ENCODE results near the gene CELF5.
"Not testable (repeated sequence)": the region's sequence is repeated elsewhere in the genome, so short reads cannot be mapped to it uniquely, and the experiment has no call there.

CELF5 gene

GRCh38 chr19:3330047-3330446, 105.6 kb downstream of the CELF5 start:
- DNase-seq: no peak

- DNase-seq: not testable (repeated sequence)
Observed at GRCh38 chr19:3332232-3332631, 107.8 kb downstream of the CELF5 start.

GRCh38 chr19:3333020-3333583, 108.6 kb downstream of the CELF5 start:
- DNase-seq: no peak

GRCh38 chr19:3333662-3334061, 109.2 kb downstream of the CELF5 start:
- no peak for DNase-seq

GRCh38 chr19:3334749-3335430, 110.4 kb downstream of the CELF5 start:
- not testable (repeated sequence) for DNase-seq

- DNase-seq: no peak
Observed at GRCh38 chr19:3335431-3336350, 111.2 kb downstream of the CELF5 start.

GRCh38 chr19:3336351-3336679, 111.9 kb downstream of the CELF5 start:
- no peak for DNase-seq

- DNase-seq: no peak
Observed at GRCh38 chr19:3336680-3337523, 112.4 kb downstream of the CELF5 start.

- peak; percentile 59 for DNase-seq
Observed at GRCh38 chr19:3338541-3339181, 114.2 kb downstream of the CELF5 start.

GRCh38 chr19:3340340-3340739, 115.9 kb downstream of the CELF5 start:
- DNase-seq: no peak

- DNase-seq: no peak
Observed at GRCh38 chr19:3342246-3342645, 117.8 kb downstream of the CELF5 start.

- DNase-seq: not testable (repeated sequence)
Observed at GRCh38 chr19:3342962-3343361, 118.5 kb downstream of the CELF5 start.

GRCh38 chr19:3343619-3344502, 119.4 kb downstream of the CELF5 start:
- DNase-seq: peak; percentile 57

GRCh38 chr19:3344608-3345598, 120.4 kb downstream of the CELF5 start:
- no peak for DNase-seq

GRCh38 chr19:3345850-3346460, 121.5 kb downstream of the CELF5 start:
- no peak for DNase-seq

Data from activated CD4-positive, alpha-beta T cell treated with anti-CD3 and anti-CD28 coated beads, Interleukin-10, Interleukin-2, amounts not matched to agents 100 ng/mL and 50 ng/mL, durations not matched to agents 16 hours and 8 hours (primary cell).